Activated CD8-positive, alpha-beta T cell treated with anti-CD3 and anti-CD28 coated beads, Interleukin-2, amount 10 ng/mL, durations not matched to agents 7 days and 5 days (primary cell): ENCODE measurements around the gene HPN. TPM values are rescaled to one million over a fixed set of nuclear protein-coding genes. Genes with fewer than 3 reads are reported as not detected.
"Not testable (repeated sequence)": the region's sequence is repeated elsewhere in the genome, so short reads cannot be mapped to it uniquely, and the experiment has no call there.

Experiments
- ATAC-seq: fragments of 150-1000 bp; cut with Tn5 transposase; one replicate; pipeline ENCODE4 v1.10.0; 2021; ENCODE audit warnings: moderate library complexity
- CTCF ChIA-PET: fragments of 350-600 bp; sonication (Branson Sonifier 250); formaldehyde crosslinking; loops from one replicate; lab custom pipeline; 2021; ENCODE audit warnings: antibody characterized with exemption; lab: Charles Lee
- POLR2A ChIA-PET: fragments of 350-600 bp; sonication (Branson Sonifier 250); formaldehyde crosslinking; loops from one replicate; lab custom pipeline; 2021; ENCODE audit warnings: antibody characterized with exemption; lab: Charles Lee
- DNase-seq: peaks from one replicate; pipeline ENCODE4 v3.0.0-alpha.2; 2020
- H3K27ac Mint-ChIP-seq: one replicate; pipeline ENCODE4 v1.8.0; 2021; ENCODE audit warnings: mild to moderate bottlenecking, mixed read lengths
- H3K27me3 Mint-ChIP-seq: one replicate; pipeline ENCODE4 v1.8.0; 2021; ENCODE audit warnings: low read depth, mixed read lengths
- H3K36me3 Mint-ChIP-seq: one replicate; pipeline ENCODE4 v1.8.0; 2021; ENCODE audit warnings: low read depth, mixed read lengths
- H3K4me1 Mint-ChIP-seq: one replicate; pipeline ENCODE4 v1.8.0; 2021; ENCODE audit warnings: low read depth, mixed read lengths
- H3K4me3 Mint-ChIP-seq: one replicate; pipeline ENCODE4 v1.8.0; 2021; ENCODE audit warnings: mild to moderate bottlenecking, mixed read lengths
- H3K9me3 Mint-ChIP-seq: one replicate; pipeline ENCODE4 v1.8.0; 2022; ENCODE audit warnings: mixed read lengths; ENCODE audit not compliant: insufficient read depth
- total RNA-seq, 2 experiments: library from RNA; stranded (reverse); gene quantifications; one replicate each; pipeline ENCODE4 v1.2.3, GENCODE V29; 2021

HPN gene
- total RNA-seq, 2 experiments from 2014 or later, result not detected

DNA sequence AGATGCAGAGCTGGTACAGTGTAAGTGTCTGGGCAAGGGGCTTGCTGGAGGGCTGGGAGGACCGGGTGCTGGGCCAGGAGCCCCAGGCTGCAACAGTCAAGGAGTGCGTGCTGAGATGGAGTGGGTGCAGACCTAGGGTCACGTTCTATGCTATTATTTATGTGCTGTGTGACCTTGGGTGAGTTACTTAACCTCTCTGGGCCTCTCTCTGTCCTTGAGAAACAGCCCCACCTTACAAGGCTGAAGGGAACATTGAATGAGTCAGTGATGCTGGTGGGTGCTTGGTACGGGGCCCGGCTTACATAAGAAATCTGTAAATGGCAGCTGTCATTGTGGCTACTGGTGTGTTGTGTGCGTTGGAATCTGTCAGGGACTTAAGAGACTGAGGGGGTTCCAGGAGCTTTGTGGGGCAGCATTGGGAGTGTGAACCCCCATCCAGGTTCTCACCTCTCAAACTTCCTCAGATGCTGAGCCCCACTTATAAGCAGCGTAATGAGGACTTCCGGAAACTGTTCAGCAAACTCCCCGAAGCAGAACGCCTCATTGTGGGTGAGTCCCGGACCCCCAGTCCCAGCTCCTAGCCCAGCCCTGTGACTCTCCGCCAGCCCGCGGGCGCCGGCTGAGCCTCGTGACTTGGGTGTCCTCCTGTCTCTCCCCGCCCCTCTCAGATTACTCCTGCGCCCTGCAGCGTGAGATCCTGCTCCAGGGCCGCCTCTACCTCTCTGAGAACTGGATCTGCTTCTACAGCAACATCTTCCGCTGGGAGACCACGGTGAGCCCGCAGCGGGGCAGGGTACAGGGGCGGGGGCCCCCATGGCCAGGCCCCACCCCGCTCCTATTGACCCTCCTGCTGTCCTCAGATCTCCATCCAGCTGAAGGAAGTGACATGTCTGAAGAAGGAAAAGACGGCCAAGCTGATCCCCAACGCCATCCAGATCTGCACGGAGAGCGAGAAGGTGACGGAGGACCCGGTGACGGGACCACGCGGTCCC, 31.8 kb upstream of the HPN start:
- ATAC-seq (no peak), DNase-seq (no peak)
- Mint-ChIP-seq H3K27me3 (no peaks in the 10 kb centered on the region), H3K4me3 (no peak overlapping the region), H3K36me3 (peaks cover 61% of the 10 kb centered on the region), H3K9me3 (no peaks in the 10 kb centered on the region), H3K27ac (no peak overlapping the region), H3K4me1 (peaks cover 52% of the 10 kb centered on the region)
- POLR2A ChIA-PET, result interaction anchor here (0.6 kb wide), 1 partner anchor 10 kb away, joined by 3 read pairs; no protein-coding TSS in a partner anchor
- CTCF ChIA-PET, result interaction anchor here (10.9 kb wide), 1 partner anchor 36 kb away, joined by 126 read pairs; no protein-coding TSS in a partner anchor

DNA sequence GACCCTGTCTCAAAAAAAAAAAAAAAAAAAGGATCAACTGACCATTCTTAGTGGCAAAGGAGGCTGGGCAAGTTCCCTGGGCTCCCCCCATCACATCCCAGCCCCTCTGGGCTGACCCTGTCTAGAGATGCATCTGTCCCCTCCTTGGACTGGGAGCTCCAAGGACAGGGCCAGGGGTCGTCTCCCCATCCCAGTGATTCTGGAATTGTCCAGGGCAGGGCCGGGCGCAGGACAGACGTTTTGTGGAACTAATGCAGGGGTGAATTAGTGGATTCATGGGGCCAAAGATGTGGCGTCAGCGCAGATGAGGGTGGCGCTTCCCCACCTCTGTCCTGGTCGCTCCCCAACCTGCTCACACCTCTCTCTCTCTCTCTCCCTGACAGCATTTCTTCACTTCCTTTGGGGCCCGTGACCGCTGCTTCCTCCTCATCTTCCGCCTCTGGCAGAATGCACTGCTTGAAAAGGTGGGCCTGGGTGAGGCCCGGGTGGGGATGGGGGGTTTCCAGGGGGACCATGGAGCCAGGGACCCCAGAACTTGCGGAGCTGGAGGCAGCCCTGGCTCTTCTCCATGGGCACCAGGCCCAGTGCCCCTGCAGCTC, 30.3 kb upstream of the HPN start:
- H3K27ac Mint-ChIP-seq, result peak overlapping the region; percentile 77
- H3K36me3 Mint-ChIP-seq, result peaks cover 72% of the 10 kb centered on the region
- H3K4me1 Mint-ChIP-seq, result peaks cover 60% of the 10 kb centered on the region
- peak; percentile 39 for DNase-seq
- CTCF ChIA-PET, result interaction anchor here (4.1 to 10.9 kb wide), 3 partner anchors 9 to 38 kb away, joined by 25 to 126 read pairs (median 41); partner anchors contain the start of gene GRAMD1A
- no peaks in the 10 kb centered on the region for H3K9me3 Mint-ChIP-seq
- no peaks in the 10 kb centered on the region for H3K27me3 Mint-ChIP-seq
- no peak overlapping the region for H3K4me3 Mint-ChIP-seq
- POLR2A ChIA-PET, result no interaction called here
- ATAC-seq, result no peak

DNA sequence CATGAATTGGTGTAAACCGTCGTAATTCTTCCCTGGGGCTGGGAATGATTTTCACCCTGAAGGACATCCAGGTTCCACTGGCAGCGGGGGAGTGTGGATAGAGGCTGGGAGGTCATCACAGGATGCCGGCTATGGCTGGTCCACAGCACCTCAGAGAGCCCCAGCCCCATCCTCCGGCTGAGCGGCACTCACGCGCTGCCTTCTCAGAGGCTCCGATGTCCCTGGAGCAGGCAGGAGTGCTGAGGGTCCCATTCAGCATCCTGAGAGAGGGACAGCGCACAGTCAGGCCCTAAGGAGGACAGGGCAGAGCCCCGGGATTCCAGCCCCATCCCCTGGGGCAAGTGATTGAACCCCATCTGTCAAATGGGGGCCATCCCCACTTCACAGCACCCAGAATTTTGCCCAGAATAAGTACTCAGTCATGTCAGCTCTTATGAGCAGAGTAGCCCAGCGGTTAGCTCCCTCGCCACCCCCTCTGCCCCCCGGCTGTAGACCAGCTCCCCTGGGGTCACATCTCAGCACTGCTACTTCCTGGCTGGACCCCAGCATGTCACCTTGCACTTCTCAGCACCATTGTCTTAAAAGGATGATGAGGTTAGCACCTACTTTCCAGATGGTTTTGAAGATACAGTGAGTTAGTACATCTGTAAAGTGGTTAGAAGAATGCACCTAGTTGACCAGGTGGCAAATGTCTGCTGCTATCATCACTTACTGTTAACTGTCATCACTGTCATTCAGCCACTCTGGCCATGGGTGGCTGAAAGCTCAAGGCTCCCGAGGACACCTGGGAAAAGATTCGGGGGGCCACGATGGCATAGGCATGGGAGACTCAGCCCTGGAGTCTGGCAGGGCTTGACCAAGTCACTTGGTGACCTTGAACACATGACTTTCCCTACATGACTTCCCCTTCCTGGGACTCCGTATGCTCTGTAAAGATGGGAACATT, 29.5 kb upstream of the HPN start:
- no peak for ATAC-seq
- CTCF ChIA-PET, result interaction anchor here (1.1 to 10.9 kb wide), 6 partner anchors 10 to 49 kb away, joined by 3 to 126 read pairs (median 19); partner anchors contain the start of gene GRAMD1A
- no peak overlapping the region for H3K4me3 Mint-ChIP-seq
- H3K9me3 Mint-ChIP-seq, result no peaks in the 10 kb centered on the region
- peak overlapping the region; percentile 77 for H3K27ac Mint-ChIP-seq
- no peak for DNase-seq
- H3K36me3 Mint-ChIP-seq, result peaks cover 64% of the 10 kb centered on the region
- no peaks in the 10 kb centered on the region for H3K27me3 Mint-ChIP-seq
- POLR2A ChIA-PET, result interaction anchor here (1.2 kb wide), 1 partner anchor 39 kb away, joined by 4 read pairs; no protein-coding TSS in a partner anchor
- H3K4me1 Mint-ChIP-seq, result peaks cover 60% of the 10 kb centered on the region

DNA sequence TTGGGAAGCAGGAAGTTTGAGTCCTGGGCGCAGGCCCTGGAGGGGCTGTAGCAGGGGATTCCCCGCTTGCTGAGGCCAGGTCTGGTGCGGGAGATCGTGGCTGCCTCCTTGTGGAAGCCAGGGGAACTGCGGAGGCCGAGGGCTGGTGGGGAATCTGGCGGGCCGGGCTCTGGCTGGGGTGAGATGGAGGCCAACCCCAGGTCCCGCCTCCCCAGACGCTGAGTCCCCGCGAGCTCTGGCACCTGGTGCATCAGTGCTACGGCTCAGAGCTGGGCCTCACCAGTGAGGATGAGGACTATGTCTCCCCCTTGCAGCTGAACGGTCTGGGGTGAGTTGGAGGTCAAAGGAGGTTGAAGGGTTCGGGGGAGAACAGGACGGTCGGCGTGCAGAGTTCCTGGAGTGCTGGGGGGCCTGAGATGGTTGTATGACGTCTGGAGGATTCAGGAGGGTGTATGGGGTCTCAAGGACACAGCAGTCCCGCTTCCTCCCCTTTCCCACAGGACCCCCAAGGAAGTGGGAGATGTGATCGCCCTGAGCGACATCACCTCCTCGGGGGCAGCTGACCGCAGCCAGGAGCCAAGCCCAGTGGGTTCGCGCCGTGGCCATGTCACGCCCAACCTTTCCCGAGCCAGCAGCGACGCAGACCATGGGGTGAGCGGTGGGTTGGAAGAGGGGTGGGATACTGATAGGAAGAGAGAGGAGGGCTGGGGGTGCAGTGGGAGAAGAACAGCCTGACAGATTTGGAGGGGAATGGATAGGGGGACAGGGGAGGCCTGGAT, 28.3 kb upstream of the HPN start:
- CTCF ChIA-PET, result interaction anchor here (0.6 to 10.9 kb wide), 13 partner anchors 11 to 279 kb away, joined by 3 to 126 read pairs (median 4); partner anchors contain the start of genes GRAMD1A and ZNF181
- Mint-ChIP-seq H3K27me3 (no peaks in the 10 kb centered on the region), H3K36me3 (peaks cover 71% of the 10 kb centered on the region)

DNA sequence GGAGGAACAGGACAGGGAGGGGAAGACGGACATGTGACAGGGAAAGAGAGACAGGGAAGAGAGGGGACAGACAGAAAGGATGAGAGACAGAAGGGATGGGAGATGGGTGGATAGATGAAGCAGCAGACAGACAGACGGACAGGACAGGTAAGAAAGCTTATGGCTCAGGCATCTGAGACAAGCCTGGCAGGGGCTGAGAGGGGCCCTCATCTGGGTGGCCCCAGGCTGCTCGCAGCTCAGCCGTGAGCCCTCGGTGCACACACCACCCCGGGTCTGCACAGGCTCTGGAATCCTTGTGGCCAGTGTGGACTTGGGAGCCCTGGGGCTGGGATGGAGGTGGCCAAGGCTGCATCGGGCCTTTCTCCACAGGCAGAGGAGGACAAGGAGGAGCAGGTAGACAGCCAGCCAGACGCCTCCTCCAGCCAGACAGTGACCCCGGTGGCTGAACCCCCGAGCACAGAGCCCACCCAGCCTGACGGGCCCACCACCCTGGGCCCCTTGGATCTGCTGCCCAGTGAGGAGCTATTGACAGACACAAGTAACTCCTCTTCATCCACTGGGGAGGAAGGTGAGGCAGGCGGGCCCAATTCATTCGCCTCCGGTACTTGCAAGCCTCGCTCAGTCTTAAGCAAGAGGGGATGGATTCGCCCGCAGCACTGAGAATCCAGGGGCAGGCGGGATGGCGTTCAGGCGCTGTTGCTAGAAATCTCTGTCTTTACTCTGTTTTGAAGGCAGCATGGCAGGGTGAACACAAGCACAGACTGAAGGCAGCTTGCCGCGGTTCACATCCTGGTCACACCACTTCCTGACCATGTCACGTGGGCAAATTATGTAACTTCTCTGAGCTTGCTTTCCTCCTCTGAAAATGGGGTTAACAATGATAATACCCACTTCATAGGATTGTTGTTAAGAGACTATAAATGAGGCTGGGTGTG, 27.4 kb upstream of the HPN start:
- peak; percentile 74 for ATAC-seq
- peak; percentile 86 for DNase-seq

More for the DNA sequence above, 28.3 kb upstream of the HPN start:
- Mint-ChIP-seq H3K9me3 (no peaks in the 10 kb centered on the region), H3K4me1 (peaks cover 65% of the 10 kb centered on the region), H3K27ac (peak overlapping the region; percentile 83), H3K4me3 (peak overlapping the region; percentile 56)
- DNase-seq, result peak; percentile 82
- POLR2A ChIA-PET, result interaction anchor here (0.9 to 2.3 kb wide), 5 partner anchors 13 to 50 kb away, joined by 3 to 12 read pairs (median 7); partner anchors contain the start of gene ZNF792
- peak; percentile 67 for ATAC-seq

DNA sequence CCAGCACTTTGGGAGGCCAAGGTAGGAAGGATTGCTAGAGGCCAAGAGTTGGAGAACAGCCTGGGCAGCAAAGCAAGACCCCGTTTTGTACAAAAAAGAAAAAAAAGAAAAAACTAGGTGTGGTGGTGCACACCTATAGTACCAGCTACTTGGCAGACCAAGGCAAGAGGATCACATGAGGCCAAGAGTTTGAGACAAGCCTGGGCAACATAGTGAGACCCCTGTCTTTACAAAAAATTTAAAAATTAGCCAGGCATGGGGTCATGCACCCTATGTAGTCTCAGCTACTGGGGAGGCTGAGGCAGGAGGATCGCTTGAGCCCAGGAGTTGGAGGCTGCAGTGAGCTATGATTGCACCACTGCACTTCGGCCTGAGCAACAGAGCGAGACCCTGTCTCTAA, 26.7 kb upstream of the HPN start:
- H3K4me1 Mint-ChIP-seq, result peaks cover 62% of the 10 kb centered on the region
- ChIA-PET POLR2A (interaction anchor here (1.0 to 2.3 kb wide), 7 partner anchors 13 to 42 kb away, joined by 3 to 12 read pairs (median 5); no protein-coding TSS in a partner anchor), CTCF (interaction anchor here (0.8 to 10.9 kb wide), 12 partner anchors 8 to 375 kb away, joined by 3 to 126 read pairs (median 5); partner anchors contain the start of genes GRAMD1A and ZNF181)
- not testable (repeated sequence) for H3K27me3 Mint-ChIP-seq, DNase-seq, ATAC-seq, H3K9me3 Mint-ChIP-seq
- peak overlapping the region; percentile 46 for H3K4me3 Mint-ChIP-seq
- H3K27ac Mint-ChIP-seq, result peak overlapping the region; percentile 83
- peaks cover 77% of the 10 kb centered on the region for H3K36me3 Mint-ChIP-seq

More for the DNA sequence above, 27.4 kb upstream of the HPN start:
- Mint-ChIP-seq H3K27ac (peak overlapping the region; percentile 83), H3K9me3 (no peaks in the 10 kb centered on the region), H3K36me3 (peaks cover 77% of the 10 kb centered on the region), H3K4me1 (peaks cover 65% of the 10 kb centered on the region), H3K27me3 (no peaks in the 10 kb centered on the region), H3K4me3 (peak overlapping the region; percentile 56)
- POLR2A ChIA-PET, result interaction anchor here (0.9 to 2.3 kb wide), 9 partner anchors 12 to 50 kb away, joined by 3 to 12 read pairs (median 5); partner anchors contain the start of gene ZNF792
- CTCF ChIA-PET, result interaction anchor here (0.6 to 10.9 kb wide), 14 partner anchors 8 to 374 kb away, joined by 3 to 126 read pairs (median 5); partner anchors contain the start of genes GRAMD1A and ZNF181

DNA sequence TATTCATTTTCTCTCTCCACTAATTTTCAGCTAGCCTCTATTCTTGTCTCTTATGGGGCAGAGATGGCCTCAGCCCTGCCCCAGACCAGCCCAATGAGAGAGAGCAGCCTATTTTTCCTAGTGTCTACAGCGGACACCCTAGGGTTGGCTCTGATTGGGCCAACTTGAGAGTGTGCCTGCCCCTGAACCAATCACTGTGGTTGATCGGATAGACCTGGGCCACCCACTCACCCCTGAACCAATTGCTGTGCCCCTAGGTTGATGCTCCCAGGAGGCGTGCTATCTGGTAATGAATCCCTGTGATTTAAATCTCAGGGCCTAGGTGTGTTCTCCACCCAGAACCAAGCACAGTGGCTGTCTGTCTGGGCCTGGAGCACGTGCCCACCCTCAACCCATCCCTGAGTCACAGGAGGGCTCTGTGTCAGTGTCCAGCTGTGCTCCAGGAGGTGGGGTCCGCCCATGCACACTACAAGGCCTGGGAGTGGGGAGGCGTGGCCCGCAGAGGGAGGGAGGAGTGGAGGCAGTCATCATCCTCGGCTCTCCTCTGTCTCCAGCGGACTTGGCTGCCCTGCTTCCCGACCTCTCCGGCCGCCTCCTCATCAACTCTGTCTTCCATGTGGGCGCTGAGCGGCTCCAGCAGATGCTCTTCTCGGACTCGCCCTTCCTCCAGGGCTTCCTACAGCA, 26.1 kb upstream of the HPN start:
- Mint-ChIP-seq H3K27me3 (no peaks in the 10 kb centered on the region), H3K9me3 (no peaks in the 10 kb centered on the region), H3K27ac (no peak overlapping the region), H3K4me1 (peaks cover 60% of the 10 kb centered on the region), H3K4me3 (no peak overlapping the region), H3K36me3 (peaks cover 77% of the 10 kb centered on the region)
- ChIA-PET POLR2A (interaction anchor here (1.2 kb wide), 1 partner anchor 16 kb away, joined by 5 read pairs; no protein-coding TSS in a partner anchor), CTCF (interaction anchor here (1.2 to 10.9 kb wide), 3 partner anchors 11 to 42 kb away, joined by 3 to 126 read pairs (median 25); no protein-coding TSS in a partner anchor)
- ATAC-seq (no peak), DNase-seq (no peak)

DNA sequence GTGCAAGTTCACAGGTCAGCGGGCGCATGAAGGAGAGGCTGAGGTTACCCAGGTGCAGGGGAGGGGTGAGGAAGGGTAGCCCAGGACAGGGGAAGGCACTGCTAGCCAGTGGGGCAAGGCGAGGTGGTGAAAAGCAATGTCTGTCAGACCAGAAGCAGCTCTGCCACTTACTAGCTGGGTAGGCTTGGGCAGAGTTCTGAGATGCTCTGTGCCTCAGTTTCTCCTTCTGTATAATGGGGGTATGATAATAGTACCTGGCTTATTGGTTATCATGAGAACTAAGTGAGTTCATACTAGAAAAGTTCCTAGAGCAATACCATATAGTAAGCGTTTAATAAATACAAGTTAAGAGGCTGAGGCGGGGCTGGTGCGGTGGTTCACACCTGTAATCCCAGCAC, 25.6 kb upstream of the HPN start:
- ATAC-seq, result no peak
- CTCF ChIA-PET, result interaction anchor here (0.9 kb wide), 1 partner anchor 43 kb away, joined by 3 read pairs; no protein-coding TSS in a partner anchor
- POLR2A ChIA-PET, result interaction anchor here (0.5 kb wide), 1 partner anchor 120 kb away, joined by 3 read pairs; no protein-coding TSS in a partner anchor
- Mint-ChIP-seq H3K4me1 (peaks cover 54% of the 10 kb centered on the region), H3K27ac (no peak overlapping the region), H3K9me3 (no peaks in the 10 kb centered on the region), H3K36me3 (peaks cover 79% of the 10 kb centered on the region), H3K27me3 (no peaks in the 10 kb centered on the region), H3K4me3 (no peak overlapping the region)
- DNase-seq, result no peak
